GM21526 (cell line): ENCODE data around the gene LSMEM2.

Source experiments
- ATAC-seq: cut with Tn5 transposase; IDR thresholded peaks from one replicate; pipeline ENCODE4 v1.9.1; 2021; ENCODE audit warnings: moderate library complexity; ENCODE audit not compliant: unreplicated experiment, low FRiP score

The LSMEM2 gene

GRCh38 chr3:50334339-50335075 lies 55.6 kb downstream of the LSMEM2 start:
- no peak for ATAC-seq

- ATAC-seq, result peak; percentile 9
These were observed 57.7 kb downstream of the LSMEM2 start for GRCh38 chr3:50336452-50337174.

DNA sequence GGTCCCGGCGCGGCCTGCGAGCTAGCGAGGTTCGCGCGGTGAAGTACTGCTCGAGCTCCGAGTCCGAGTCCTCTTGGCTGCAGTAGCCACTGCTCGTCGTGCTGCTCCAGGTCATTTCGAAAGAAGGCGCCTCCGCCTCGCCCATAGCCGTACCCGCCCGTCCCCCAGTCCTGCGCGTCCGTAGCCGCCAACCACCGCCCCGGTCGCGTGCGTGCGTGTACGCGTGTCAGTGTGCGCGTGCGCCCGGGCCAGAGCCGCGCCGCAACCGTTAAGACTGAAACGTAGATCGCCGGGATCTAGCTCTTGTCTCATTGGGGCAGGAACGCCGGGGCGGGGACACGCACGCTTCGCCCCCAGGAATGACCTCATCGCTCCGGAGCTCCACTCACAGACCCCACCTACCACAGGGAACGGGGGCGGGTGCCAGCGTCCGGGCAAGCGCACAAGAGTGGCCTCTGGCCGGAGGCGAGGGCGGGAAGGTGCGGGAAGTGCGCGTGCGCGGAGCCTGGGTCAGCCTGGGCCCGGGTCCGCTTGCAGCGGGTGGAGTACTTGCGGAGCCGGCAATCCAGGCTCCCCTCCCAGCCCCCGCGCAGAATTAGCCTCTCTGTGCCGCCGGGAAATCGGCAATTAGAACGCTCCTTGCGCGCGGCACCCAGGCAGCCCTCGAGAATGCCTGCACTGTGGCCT lies 58.4 kb downstream of the LSMEM2 start:
- peak; percentile 59 for ATAC-seq
